GM23338 (cell line): Measurements from ENCODE around the gene ADGRG4. TPM values are rescaled to one million over a fixed set of nuclear protein-coding genes. Genes with fewer than 3 reads are reported as not detected.
A peak's percentile ranks its signal among the peaks of the same experiment; 100 is the strongest.

Source experiments
- ATAC-seq: fragments of 200-7000 bp; cut with Tn5 transposase; 3 replicates; pipeline ENCODE4 v1.9.1; 2020
- DNase-seq: peaks from one replicate; pipeline ENCODE4 v3.0.0-alpha.2; 2015; ENCODE audit warnings: low spot score
- H2AFZ ChIP-seq: fragments of 200-600 bp; sonication (generic); 2 replicates; pipeline ENCODE4 v1.8.0; 2016; ENCODE audit warnings: antibody characterized with exemption, mild to moderate bottlenecking, moderate library complexity
- H3F3A ChIP-seq: fragments of 200-600 bp; sonication (generic); replicated peaks from 2 replicates; pipeline ENCODE4 v1.8.0; 2017; ENCODE audit warnings: antibody characterized with exemption, mixed run types, low read depth
- H3K27ac ChIP-seq: fragments of 200-600 bp; sonication (generic); 2 replicates; pipeline ENCODE4 v1.6.1; 2016; ENCODE audit warnings: low read depth
- H3K27me3 ChIP-seq: fragments of 200-600 bp; sonication (generic); 2 replicates; pipeline ENCODE4 v1.8.0; 2016; ENCODE audit warnings: mild to moderate bottlenecking, mixed run types, moderate library complexity; ENCODE audit not compliant: insufficient read depth
- H3K36me3 ChIP-seq: fragments of 200-600 bp; sonication (generic); 2 replicates; pipeline ENCODE4 v1.8.0; 2016; ENCODE audit warnings: mild to moderate bottlenecking; ENCODE audit not compliant: insufficient read depth
- H3K4me1 ChIP-seq: fragments of 200-600 bp; sonication (generic); 2 replicates; pipeline ENCODE4 v1.8.0; 2016; ENCODE audit warnings: mild to moderate bottlenecking, moderate library complexity; ENCODE audit not compliant: insufficient read depth
- H3K4me2 ChIP-seq: fragments of 200-600 bp; sonication (generic); 2 replicates; pipeline ENCODE4 v1.7.1; 2017; ENCODE audit warnings: mixed run types
- H3K4me3 ChIP-seq: fragments of 200-600 bp; sonication (generic); 2 replicates; pipeline ENCODE4 v1.6.1; 2016; ENCODE audit warnings: mixed run types
- H3K79me2 ChIP-seq: fragments of 200-600 bp; sonication (generic); replicated peaks from 2 replicates; pipeline ENCODE4 v1.8.0; 2017; ENCODE audit warnings: mild to moderate bottlenecking; ENCODE audit not compliant: insufficient read depth
- H3K9me2 ChIP-seq: fragments of 200-600 bp; sonication (generic); 2 replicates; pipeline ENCODE4 v1.8.0; 2017; ENCODE audit not compliant: insufficient read depth
- H4K20me1 ChIP-seq: fragments of 200-600 bp; sonication (generic); replicated peaks from 2 replicates; pipeline ENCODE4 v1.8.0; 2017; ENCODE audit warnings: mild to moderate bottlenecking; ENCODE audit not compliant: insufficient read depth
- H3K27ac Mint-ChIP-seq: 2 replicates; pipeline ENCODE4 v1.8.0; 2020; ENCODE audit warnings: inconsistent platforms, mild to moderate bottlenecking, moderate library complexity, mixed read lengths
- H3K27me3 Mint-ChIP-seq: 3 replicates; pipeline ENCODE4 v1.8.0; 2022; ENCODE audit warnings: low read depth, mild to moderate bottlenecking, moderate library complexity, mixed read lengths, inconsistent platforms; ENCODE audit not compliant: insufficient read depth, poor library complexity
- H3K36me3 Mint-ChIP-seq: 3 replicates; pipeline ENCODE4 v1.8.0; 2021; ENCODE audit warnings: low read depth, mild to moderate bottlenecking, inconsistent platforms, moderate library complexity, mixed read lengths
- H3K4me1 Mint-ChIP-seq: 3 replicates; pipeline ENCODE4 v1.8.0; 2020; ENCODE audit warnings: mild to moderate bottlenecking, inconsistent platforms, mixed read lengths
- H3K4me3 Mint-ChIP-seq: 3 replicates; pipeline ENCODE4 v1.8.0; 2021; ENCODE audit warnings: moderate library complexity, mild to moderate bottlenecking, inconsistent platforms, mixed read lengths
- H3K9me3 Mint-ChIP-seq: 3 replicates; pipeline ENCODE4 v1.8.0; 2020; ENCODE audit warnings: moderate library complexity, mild to moderate bottlenecking, inconsistent platforms, mixed read lengths
- EZH2phosphoT487 ChIP-seq: fragments of 200-600 bp; sonication (generic); IDR thresholded peaks from one replicate; pipeline ENCODE4 v1.8.1; 2018; ENCODE audit warnings: antibody characterized with exemption; ENCODE audit not compliant: unreplicated experiment
- ZNF114 ChIP-seq: fragments of 250-450 bp; sonication (Bioruptor Pico); IDR thresholded peaks from 2 replicates; pipeline ENCODE4 v1.5.0; 2020; ENCODE audit warnings: mild to moderate bottlenecking, moderate library complexity
- polyA plus RNA-seq: library from polyadenylated mRNA; unstranded; fragments of >200 nt; fragmentation: Nextera tagmentation; extraction: Ambion mirVana; gene quantifications from 2 replicates; pipeline ENCODE4 v1.2.1, GENCODE V29; 2016
- total RNA-seq: library from RNA; depleted of rRNA; stranded (reverse); fragments of >200 nt; shearing (Covaris generic); gene quantifications from 2 replicates; pipeline ENCODE4 v1.2.3, GENCODE V29; 2014
- TF ChIP-seq, protein P1 (sequence below): fragments of 250-450 bp; sonication (Bioruptor Pico); IDR thresholded peaks from 2 replicates; pipeline ENCODE4 v1.5.0; 2020; ENCODE audit warnings: mild to moderate bottlenecking, moderate library complexity
- TF ChIP-seq, protein P2 (sequence below): IDR thresholded peaks from one replicate; pipeline ENCODE4 v1.6.1; 2018; ENCODE audit warnings: antibody characterized with exemption; ENCODE audit not compliant: unreplicated experiment

Gene ADGRG4
- total and polyA plus RNA-seq, 2 experiments from 2014 or later: not detected

GRCh38 chrX:136380010-136380769, 79.4 kb downstream of the ADGRG4 start (continued):
- TF ChIP-seq, protein P1, sequence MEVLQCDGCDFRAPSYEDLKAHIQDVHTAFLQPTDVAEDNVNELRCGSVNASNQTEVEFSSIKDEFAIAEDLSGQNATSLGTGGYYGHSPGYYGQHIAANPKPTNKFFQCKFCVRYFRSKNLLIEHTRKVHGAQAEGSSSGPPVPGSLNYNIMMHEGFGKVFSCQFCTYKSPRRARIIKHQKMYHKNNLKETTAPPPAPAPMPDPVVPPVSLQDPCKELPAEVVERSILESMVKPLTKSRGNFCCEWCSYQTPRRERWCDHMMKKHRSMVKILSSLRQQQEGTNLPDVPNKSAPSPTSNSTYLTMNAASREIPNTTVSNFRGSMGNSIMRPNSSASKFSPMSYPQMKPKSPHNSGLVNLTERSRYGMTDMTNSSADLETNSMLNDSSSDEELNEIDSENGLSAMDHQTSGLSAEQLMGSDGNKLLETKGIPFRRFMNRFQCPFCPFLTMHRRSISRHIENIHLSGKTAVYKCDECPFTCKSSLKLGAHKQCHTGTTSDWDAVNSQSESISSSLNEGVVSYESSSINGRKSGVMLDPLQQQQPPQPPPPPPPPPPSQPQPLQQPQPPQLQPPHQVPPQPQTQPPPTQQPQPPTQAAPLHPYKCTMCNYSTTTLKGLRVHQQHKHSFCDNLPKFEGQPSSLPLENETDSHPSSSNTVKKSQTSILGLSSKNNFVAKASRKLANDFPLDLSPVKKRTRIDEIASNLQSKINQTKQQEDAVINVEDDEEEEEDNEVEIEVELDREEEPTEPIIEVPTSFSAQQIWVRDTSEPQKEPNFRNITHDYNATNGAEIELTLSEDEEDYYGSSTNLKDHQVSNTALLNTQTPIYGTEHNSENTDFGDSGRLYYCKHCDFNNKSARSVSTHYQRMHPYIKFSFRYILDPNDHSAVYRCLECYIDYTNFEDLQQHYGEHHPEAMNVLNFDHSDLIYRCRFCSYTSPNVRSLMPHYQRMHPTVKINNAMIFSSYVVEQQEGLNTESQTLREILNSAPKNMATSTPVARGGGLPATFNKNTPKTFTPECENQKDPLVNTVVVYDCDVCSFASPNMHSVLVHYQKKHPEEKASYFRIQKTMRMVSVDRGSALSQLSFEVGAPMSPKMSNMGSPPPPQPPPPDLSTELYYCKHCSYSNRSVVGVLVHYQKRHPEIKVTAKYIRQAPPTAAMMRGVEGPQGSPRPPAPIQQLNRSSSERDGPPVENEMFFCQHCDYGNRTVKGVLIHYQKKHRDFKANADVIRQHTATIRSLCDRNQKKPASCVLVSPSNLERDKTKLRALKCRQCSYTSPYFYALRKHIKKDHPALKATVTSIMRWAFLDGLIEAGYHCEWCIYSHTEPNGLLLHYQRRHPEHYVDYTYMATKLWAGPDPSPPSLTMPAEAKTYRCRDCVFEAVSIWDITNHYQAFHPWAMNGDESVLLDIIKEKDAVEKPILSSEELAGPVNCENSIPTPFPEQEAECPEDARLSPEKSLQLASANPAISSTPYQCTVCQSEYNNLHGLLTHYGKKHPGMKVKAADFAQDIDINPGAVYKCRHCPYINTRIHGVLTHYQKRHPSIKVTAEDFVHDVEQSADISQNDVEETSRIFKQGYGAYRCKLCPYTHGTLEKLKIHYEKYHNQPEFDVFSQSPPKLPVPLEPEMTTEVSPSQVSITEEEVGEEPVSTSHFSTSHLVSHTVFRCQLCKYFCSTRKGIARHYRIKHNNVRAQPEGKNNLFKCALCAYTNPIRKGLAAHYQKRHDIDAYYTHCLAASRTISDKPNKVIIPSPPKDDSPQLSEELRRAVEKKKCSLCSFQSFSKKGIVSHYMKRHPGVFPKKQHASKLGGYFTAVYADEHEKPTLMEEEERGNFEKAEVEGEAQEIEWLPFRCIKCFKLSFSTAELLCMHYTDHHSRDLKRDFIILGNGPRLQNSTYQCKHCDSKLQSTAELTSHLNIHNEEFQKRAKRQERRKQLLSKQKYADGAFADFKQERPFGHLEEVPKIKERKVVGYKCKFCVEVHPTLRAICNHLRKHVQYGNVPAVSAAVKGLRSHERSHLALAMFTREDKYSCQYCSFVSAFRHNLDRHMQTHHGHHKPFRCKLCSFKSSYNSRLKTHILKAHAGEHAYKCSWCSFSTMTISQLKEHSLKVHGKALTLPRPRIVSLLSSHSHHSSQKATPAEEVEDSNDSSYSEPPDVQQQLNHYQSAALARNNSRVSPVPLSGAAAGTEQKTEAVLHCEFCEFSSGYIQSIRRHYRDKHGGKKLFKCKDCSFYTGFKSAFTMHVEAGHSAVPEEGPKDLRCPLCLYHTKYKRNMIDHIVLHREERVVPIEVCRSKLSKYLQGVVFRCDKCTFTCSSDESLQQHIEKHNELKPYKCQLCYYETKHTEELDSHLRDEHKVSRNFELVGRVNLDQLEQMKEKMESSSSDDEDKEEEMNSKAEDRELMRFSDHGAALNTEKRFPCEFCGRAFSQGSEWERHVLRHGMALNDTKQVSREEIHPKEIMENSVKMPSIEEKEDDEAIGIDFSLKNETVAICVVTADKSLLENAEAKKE (CRISPR knock-in tag): no peak
- TF ChIP-seq EZH2phosphoT487: no peak
- no peak for TF ChIP-seq ZNF114 (CRISPR knock-in tag)

- ATAC-seq: no peak
- H2AFZ ChIP-seq: no peak overlapping the region
- DNase-seq: no peak
These were observed 85.4 kb downstream of the ADGRG4 start for GRCh38 chrX:136386173-136386572.

More at GRCh38 chrX:136386173-136386572, 85.4 kb downstream of the ADGRG4 start:
- Mint-ChIP-seq H3K36me3 (no peaks in the 10 kb centered on the region), H3K9me3 (no peaks in the 10 kb centered on the region), H3K27ac (no peak overlapping the region), H3K4me3 (no peak overlapping the region), H3K27me3 (no peaks in the 10 kb centered on the region), H3K4me1 (peaks cover 3% of the 10 kb centered on the region; the same call in 1 of the 3 replicates)
- H4K20me1 ChIP-seq: no peaks in the 10 kb centered on the region
- H3F3A ChIP-seq: no peaks in the 10 kb centered on the region
- no peaks in the 10 kb centered on the region for H3K4me1 ChIP-seq
- no peak overlapping the region for H3K4me2 ChIP-seq
- H3K9me2 ChIP-seq: no peaks in the 10 kb centered on the region
- no peaks in the 10 kb centered on the region for H3K27me3 ChIP-seq
- no peak overlapping the region for H3K27ac ChIP-seq
- H3K36me3 ChIP-seq: no peaks in the 10 kb centered on the region
- H3K4me3 ChIP-seq: no peak overlapping the region
- no peaks in the 10 kb centered on the region for H3K79me2 ChIP-seq
- TF ChIP-seq, protein P2, sequence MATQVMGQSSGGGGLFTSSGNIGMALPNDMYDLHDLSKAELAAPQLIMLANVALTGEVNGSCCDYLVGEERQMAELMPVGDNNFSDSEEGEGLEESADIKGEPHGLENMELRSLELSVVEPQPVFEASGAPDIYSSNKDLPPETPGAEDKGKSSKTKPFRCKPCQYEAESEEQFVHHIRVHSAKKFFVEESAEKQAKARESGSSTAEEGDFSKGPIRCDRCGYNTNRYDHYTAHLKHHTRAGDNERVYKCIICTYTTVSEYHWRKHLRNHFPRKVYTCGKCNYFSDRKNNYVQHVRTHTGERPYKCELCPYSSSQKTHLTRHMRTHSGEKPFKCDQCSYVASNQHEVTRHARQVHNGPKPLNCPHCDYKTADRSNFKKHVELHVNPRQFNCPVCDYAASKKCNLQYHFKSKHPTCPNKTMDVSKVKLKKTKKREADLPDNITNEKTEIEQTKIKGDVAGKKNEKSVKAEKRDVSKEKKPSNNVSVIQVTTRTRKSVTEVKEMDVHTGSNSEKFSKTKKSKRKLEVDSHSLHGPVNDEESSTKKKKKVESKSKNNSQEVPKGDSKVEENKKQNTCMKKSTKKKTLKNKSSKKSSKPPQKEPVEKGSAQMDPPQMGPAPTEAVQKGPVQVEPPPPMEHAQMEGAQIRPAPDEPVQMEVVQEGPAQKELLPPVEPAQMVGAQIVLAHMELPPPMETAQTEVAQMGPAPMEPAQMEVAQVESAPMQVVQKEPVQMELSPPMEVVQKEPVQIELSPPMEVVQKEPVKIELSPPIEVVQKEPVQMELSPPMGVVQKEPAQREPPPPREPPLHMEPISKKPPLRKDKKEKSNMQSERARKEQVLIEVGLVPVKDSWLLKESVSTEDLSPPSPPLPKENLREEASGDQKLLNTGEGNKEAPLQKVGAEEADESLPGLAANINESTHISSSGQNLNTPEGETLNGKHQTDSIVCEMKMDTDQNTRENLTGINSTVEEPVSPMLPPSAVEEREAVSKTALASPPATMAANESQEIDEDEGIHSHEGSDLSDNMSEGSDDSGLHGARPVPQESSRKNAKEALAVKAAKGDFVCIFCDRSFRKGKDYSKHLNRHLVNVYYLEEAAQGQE: peak; percentile 13
- TF ChIP-seq ZNF114 (CRISPR knock-in tag): no peak
